ENCODE data around the gene TSGA10IP.

- TF ChIP-seq EP300 (IDR thresholded peaks at IDR 0.05) (no peak), POLR2A (IDR thresholded peaks at IDR 0.05) (no peak)
Measured at GRCh38 chr11:66008095-66008467, 62.8 kb downstream of the TSGA10IP start.
